H4 (cell line): Measurements from ENCODE around the gene FAM50B. TPM values are rescaled to one million over a fixed set of nuclear protein-coding genes. Genes with fewer than 3 reads are reported as not detected.
A peak's percentile ranks its signal among the peaks of the same experiment; 100 is the strongest.

Experiments
- DNase-seq: peaks from one replicate; pipeline ENCODE4 v3.0.0-alpha.2; 2015; ENCODE audit warnings: low spot score
- total RNA-seq: library from RNA; depleted of rRNA; stranded (reverse); fragments of >200 nt; shearing (Covaris generic); gene quantifications from 2 replicates; pipeline ENCODE4 v1.2.3, GENCODE V29; 2014; rRNA removed

The FAM50B gene
- 3.2 and 8.4 TPM in 2 replicates for total RNA-seq

- DNase-seq = peak; percentile 76
Observed at GRCh38 chr6:3848925-3849605, at the start of gene FAM50B. TSS of gene FAM50B (plus strand) at chr6:3849373. CDS start at chr6:3849812, 439 bp downstream.

- no peak for DNase-seq
Observed at GRCh38 chr6:3799719-3800118, 49.5 kb upstream of the FAM50B start.

- no peak for DNase-seq
Observed at GRCh38 chr6:3800850-3801591, 48.2 kb upstream of the FAM50B start.

GRCh38 chr6:3801960-3802359, 47.2 kb upstream of the FAM50B start:
- no peak for DNase-seq

- DNase-seq = peak; percentile 70
Observed at GRCh38 chr6:3803627-3804468, 45.3 kb upstream of the FAM50B start.

- DNase-seq = no peak
Observed at GRCh38 chr6:3804964-3805363, 44.2 kb upstream of the FAM50B start.

GRCh38 chr6:3805448-3806123, 43.6 kb upstream of the FAM50B start:
- peak; percentile 37 for DNase-seq

- no peak for DNase-seq
Observed at GRCh38 chr6:3806169-3806922, 42.8 kb upstream of the FAM50B start.

- no peak for DNase-seq
Observed at GRCh38 chr6:3808199-3808598, 41.0 kb upstream of the FAM50B start.

GRCh38 chr6:3808759-3809514, 40.2 kb upstream of the FAM50B start:
- DNase-seq = peak; percentile 87

GRCh38 chr6:3809515-3809891, 39.7 kb upstream of the FAM50B start:
- DNase-seq = no peak

GRCh38 chr6:3809982-3810381, 39.2 kb upstream of the FAM50B start:
- DNase-seq = no peak

GRCh38 chr6:3811191-3811590, 38.0 kb upstream of the FAM50B start:
- DNase-seq = no peak

- no peak for DNase-seq
Observed at GRCh38 chr6:3812596-3812995, 36.6 kb upstream of the FAM50B start.

- peak; percentile 43 for DNase-seq
Observed at GRCh38 chr6:3813150-3813780, 35.9 kb upstream of the FAM50B start.

- DNase-seq = no peak
Observed at GRCh38 chr6:3813918-3814317, 35.3 kb upstream of the FAM50B start.

- no peak for DNase-seq
Observed at GRCh38 chr6:3814539-3814938, 34.6 kb upstream of the FAM50B start.

GRCh38 chr6:3816251-3816650, 32.9 kb upstream of the FAM50B start:
- no peak for DNase-seq

- DNase-seq = no peak
Observed at GRCh38 chr6:3819161-3820110, 29.7 kb upstream of the FAM50B start.
